Kasumi-1 (cell line): ENCODE measurements around the gene FLNC.
A peak's percentile ranks its signal among the peaks of the same experiment; 100 is the strongest.

Source experiments
- DNase-seq, 2 experiments: peaks; one replicate each; lab custom pipeline; 2025; lab: John Stamatoyannopoulos, UW

Gene FLNC

DNA sequence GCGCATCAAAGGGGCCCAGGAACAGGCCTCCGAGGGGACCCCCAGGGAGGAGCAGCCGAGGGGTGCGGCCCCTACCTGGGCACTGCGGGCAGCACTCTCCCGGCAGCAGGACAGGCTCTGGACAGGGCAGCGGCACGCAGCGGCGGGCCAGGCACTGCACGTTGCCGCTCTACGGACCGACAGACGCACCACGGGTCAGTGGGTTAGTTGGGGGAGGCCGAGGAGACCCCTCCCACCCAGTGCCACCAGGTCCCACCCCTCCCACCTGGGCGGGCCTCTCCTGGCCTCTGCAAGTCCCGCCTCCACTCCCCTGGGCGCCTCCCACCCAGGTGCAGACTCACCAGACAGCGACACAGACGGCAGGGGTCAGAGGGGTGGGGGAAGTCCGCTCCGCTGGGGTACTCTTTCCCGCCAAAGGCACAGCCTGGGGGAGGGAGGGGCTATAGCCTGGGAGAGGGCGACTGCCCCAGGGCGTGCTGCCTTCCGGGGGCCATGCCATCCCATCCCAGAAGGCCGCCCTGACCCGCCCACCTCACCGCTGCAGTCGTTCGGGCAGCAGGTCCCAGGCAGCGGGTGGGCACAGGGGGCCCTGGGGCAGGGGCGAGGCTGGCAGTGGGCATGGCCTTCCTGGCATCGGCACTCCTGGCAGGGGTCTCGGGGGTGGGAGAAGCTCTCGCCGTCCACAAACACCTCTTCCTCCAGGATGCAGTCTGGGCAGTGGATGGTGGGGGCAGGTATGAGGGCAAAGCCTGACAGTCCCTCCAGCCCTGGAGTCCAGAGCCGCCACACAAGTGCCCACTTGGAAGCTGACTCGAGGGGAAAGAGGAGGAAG, 61.1 kb downstream of the FLNC start:
- DNase-seq = no peak

DNA sequence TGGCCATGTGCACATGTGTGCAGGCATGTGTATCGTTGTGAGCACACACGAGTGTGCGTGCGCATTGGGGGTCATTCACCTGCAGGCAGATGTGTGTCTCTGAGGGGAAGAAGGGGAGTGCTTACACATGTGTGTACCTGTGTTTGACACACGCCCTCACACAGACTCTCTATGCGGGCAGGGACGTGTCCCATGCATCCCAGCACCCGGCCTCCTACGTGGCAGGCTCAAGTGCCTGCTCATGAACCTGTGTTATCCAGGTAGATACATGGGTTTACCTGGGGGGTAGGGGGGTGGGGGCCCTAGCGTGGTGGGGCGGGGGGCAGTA, 61.7 kb downstream of the FLNC start:
- no peak for DNase-seq

DNA sequence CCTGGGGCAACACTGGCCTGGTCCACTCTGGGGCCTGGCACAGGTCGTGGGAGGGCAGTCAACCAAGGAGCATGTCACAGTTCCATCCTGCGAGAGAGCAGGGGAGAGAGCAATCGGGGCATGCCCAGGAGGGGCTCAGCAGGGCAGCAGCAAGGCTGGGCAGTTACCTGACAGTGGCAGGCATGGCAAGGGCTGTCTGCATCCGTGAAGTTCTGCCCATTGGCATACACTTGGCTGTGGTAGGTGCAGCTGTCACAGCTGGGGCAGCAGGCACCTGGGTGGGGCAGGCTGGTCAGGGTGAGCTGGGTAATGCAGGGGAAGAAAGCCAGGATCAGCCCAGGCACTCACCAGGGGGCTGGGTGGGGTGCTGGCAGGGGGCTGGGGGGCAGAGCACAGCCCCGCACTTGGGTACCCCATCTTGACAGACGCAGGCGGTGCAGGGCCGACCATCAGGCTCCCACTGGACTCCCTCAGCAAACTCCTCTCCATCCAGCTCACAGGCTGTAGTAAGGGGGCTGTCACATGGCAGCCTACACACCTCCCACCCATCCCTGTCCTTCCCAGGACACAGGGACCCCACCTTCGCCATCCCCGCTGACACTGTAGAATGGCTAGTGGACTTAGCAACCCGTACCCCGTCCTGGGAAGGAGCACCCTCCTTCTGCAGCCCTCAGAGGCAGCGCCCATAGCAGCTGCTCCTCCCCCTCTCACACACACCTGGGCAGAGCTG, 62.5 kb downstream of the FLNC start:
- DNase-seq = no peak

DNA sequence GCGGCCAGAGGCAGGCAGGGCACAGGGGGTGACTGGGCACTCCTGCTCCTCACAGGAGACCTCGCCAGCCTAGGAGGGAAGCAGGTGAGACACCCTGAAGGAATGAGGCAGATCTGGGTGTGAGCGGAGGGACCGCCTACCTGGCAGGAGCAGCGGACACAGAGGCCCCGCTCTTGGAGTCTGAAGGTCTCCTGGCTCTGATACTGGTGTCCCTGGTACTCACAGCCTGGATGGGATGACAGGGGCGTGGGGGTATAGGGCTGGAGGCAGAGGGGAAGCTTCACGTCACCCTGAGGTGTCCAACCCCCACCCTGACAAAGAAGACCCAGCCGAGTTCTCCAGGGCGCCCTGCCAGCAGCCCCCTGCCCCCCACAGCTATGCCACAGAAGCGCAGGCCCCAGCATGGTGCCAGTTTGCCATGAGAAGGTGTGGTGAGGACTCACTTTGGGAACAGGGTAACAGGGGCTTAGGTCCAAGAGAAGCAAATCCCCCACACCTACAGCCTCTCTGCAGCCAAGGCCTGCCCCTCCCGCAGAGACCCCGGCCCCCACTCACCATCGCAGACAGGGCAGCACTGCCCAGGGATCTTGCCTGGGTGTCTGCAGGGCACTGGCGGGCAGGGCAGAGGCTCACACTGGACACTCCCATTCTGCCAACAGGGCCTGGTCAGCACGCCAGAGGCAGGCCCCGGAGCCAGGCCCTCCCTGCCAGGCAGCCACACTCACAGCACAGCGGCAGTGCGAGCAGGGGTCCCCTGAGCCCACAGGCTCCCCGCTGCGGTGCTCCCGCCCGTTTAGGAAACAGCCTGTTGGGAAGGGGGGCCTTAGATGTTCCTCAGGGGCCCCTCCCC, 63.3 kb downstream of the FLNC start:
- DNase-seq = no peak

DNA sequence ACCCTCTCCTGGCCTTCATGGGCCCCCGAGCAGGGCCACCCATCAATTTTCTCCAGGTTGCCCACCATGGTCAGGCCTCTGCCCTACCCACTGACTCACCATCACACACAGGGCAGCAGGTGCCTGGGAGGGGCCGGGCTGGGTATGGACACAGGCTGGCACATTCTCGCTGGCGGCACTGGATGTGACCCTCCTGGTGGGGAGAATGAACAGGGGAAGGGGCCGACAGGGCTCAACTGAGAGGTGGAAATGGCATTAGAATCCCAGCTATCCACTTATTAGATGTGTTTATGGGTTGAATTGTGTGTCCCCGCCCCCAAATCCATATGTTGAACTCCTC, 63.9 kb downstream of the FLNC start:
- no peak for DNase-seq

DNA sequence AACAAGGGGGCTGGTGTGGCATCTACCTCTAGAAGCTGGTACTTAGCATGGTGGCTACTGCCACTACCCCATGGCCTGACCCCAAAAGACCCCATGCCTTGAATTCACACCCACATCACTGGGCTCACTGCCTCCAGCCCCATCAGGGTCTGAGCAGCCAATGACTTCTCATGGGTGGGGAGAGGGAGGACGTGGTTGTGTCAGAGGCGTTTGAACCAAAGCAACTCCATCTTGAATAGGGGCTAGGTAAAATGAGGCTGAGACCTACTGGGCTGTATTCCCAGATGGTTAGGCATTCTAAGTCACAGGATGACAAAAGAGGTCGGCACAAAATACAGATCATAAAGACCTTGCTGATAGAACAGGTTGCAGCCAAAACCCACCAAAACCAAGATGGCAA, 65.1 kb downstream of the FLNC start:
- DNase-seq = no peak

DNA sequence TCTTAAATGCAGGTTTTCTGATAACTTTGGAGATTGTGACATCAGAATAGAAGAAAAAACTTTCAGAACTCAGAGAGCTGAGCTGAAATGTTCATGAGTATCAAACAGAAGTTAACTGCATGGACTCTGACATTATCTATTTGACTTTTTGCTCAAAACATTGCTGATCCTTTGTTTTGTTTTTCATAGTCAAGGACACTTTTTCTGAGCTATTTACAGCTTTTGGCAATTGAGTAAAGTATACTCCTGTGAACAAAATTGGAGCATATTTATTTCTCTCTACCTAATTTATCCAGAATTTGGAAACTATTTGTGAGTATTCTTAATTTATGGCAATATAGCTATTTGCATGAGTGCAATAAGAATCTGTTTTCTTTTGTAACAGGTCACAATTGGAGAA, 69.2 kb downstream of the FLNC start:
- DNase-seq = no peak

DNA sequence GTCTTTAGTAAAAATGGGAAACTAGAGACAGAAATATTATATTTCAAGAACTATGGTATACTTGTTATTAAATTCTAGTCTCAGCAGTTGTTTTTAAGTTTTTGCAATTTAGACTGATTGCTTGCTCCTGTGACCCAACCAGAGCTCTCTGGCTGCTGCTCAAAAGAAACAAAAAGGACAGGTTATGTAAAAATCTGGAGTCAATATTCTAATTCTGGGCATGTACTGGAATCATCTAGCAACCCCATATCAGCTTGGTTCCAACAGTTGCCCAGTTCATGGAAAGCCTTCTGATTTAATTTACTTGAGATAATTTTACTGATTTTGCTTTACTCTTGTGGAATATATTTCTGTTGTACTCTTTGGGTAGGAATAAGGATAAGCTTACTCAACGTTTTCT, 70.0 kb downstream of the FLNC start:
- DNase-seq = no peak

DNA sequence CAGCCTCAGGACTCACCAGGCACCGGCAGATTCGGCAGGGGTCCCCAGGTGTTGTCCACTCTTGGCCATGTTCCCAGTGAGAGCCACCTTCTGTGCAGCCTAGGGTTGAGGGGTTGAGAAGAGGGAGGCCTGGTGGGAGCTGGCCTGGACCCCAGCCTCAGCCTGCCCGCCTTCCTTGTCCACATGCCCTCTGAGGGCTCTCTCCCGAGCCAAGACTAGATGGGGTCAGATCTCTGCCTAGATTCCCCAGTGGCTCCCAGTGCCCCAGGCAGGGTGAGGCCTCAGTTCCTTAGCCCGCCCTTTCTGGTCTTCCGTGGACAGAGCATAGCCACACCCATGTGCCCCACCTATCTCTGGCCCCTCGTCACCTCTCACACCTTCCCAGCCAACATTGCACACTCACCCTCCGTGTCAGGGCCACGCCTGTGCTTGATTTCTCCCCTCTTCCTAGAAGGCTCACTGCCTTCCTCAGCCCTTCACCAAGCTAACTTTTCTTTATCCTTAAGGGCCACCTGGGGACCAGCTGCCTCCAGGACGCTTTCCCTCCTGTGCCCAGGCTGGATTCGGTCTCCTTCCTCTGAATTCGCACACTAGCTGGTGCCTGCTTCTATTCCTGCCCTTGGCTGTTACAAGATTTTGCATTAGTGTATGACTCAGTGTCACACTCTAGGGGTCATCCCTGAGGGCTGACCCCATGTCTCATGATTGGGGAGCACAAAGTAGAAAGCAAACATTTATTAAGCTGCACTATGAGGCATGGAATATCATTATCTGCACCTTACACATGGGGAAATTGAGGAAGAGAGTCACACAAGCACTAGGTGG, 72.8 kb downstream of the FLNC start:
- no peak for DNase-seq

DNA sequence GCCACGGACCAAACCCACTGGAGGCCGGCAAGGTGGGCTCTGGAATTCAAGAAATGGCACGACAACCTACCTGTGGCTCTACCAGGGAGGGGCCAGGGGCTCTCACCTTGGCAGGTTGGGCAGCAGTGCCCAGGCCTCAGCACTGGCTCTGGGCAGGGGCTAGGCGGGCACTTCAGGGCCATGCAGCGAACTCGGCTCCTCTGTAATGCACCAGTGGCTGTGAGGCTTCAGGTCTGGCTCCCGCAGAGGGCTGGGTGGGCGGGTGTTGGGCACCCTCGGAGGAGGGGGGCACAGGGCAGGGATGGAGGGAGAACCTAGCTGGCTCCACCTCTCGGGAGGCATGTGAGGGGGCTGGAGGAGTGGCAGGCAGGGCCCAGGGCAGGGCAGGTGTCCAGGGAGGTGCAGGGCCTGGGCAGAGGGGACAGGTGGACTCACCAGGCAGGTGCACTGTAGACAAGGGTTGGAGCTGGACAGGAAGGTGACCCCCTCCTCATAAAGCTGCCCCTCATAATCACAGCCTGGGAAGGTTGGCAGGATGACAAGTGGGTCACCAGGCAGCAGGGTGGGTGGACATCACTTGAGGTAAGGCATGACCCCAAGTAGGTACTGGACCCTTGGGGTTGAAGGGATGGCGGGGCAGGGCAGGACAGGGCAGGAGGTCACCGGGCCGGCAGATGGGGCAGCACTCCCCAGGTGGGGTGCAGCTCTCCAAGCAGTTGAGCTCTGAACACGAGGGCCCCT, 73.6 kb downstream of the FLNC start:
- no peak for DNase-seq

DNA sequence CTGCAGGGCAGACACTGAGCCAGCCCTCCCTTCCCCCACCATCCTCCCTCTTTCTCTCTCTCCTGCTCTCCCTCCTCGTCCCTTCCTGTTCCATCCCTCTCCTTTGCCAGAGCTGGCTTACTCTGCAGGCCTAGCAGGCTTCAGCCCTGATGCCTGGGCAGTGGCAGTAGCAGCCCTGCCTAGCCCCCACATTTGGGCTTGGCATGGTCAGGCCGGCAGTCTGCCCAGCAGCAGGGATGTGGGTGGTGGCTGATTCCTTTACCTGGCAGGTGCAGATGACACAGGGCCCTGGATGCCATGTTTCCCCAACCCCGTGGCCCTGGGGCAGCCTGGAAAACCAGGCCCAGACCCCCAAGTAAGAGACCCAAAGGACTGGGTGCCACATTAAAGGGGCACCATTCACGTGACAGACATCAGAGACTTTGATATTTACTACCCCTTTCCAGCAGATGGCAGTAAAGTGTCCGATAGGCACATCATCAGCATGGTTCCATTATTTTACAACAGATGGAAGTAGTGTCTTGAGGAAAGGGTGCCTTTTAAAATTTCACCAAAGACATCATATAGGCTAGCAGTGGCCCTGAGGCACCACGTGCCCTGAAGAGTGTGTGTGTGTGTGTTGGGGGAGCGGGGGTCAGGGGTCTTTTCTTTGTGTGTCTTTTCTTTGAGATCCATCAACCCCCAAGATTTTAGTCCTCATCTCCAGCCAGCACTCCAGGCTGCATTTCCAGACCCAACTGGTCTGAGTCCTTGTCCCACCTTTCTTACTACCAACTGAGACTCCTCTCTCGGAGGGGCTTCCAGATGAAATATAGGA, 74.4 kb downstream of the FLNC start:
- DNase-seq = peak; percentile 76 to 83

DNA sequence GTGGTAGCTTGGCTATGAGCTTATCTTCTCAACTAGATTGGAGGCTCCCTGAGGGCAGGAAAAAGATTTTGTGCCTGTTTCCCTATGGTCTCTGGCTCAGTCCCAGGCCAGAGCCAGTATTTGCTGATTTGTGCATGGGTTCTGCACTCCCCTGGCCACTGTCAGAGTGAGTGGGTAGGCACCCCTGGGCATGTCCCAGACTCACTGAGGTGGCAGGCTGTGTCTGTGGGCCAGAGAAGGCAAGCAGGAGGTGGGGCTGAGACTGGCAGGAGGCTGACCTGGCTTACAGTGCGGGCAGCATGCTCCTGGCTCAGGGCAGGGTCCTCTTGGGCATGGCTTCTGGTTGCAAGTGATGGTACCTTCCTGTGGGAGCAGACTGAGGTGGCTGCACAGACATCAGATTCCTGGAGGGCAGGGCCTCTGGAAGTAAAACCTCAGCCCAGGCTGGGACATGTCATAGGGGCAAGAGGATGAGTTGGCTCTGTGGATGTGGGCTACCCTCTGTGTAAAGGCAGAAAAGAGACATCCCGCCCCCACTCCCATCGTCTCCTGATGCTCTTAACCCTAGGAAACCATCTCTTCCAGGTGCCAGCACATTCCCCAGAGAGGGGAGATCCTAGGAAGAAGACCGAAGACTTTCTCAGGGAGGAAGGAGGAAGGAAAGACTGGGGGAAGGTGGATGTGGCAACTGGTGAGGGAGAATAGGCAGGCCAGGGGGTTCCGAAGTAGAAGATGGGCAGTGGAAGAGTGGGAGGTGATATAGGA, 76.0 kb downstream of the FLNC start:
- no peak for DNase-seq

DNA sequence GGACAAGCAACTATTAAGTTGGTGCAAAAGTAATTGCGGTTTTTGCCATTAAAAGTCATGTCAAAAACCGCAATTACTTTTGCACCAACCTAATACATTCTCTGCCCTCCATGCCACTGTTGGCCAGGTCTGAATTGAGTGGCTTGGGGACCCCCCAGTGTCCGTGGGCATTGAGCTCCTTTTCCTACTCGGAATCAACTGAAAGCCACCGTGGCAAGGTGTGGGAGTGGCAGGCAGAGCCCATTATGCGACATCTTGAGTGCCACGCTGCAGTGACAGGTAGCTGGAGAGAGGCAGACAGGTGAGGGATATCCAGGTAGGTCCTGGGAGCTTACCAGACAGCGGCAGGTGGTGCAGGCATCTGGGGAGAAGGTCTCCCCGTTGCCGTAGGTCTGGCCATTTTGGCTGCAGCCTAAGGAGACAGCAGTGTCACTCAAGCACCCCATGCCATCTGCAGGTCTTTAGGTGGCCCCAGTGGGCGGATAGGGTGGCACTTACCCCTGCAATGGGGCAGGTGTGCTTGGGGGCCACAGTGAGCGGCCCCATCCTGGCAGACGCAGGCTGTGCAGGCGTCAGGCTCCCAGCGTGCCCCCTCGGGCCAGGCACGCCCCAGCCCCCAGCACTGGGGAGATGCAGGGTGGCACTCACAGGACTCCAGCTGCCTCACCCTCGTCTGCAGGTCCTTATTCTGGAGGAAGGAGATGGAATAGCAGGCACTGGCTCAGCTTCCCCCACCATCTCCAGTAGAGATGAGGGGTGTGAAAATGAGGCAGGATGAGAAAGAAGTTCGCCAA, 76.8 kb downstream of the FLNC start:
- no peak for DNase-seq
